ENCODE measurements around the gene TRAM2. TPM values are rescaled to one million over a fixed set of nuclear protein-coding genes. Genes with fewer than 3 reads are reported as not detected.

The TRAM2 gene
- total and polyA plus RNA-seq, 9 of the 15 experiments (the other 6 are each of a cell fraction or from before 2014, with no cell fraction given): 2.6 to 13.3 (median 8.9) TPM

GRCh38 chr6:52526634-52527033 lies 50.2 kb downstream of the TRAM2 start:
- in situ Hi-C loops (cut with MboI) (no loop called here), intact Hi-C loops (cut with micrococcal nuclease) (no loop called here)
- Histone ChIP-seq H2AFZ (ENCODE audit: low read depth, low read length) (no peak overlapping the region), H3K9me3 (replicated peaks; ENCODE audit: control insufficient read depth, insufficient read depth, low read depth, low read length) (no peaks in the 10 kb centered on the region), H4K20me1 (replicated peaks; ENCODE audit: control insufficient read depth, insufficient read depth, low read length) (no peaks in the 10 kb centered on the region), H3K79me2 (ENCODE audit: control insufficient read depth, insufficient read depth, low read length) (no peaks in the 10 kb centered on the region), H3K9me1 (ENCODE audit: control insufficient read depth, insufficient read depth, low read length) (no peaks in the 10 kb centered on the region), H3K4me1 (replicated peaks in 1 of 2; ENCODE audit: control insufficient read depth in 2 of 2, insufficient read depth in 2 of 2, low read length in 2 of 2) (peaks cover 8 to 18% of the 10 kb centered on the region in 2 experiments; a peak in 4 of 5 replicates), H3K4me2 (ENCODE audit: insufficient read depth, low read length) (no peak overlapping the region), H3K27me3 (ENCODE audit: control insufficient read depth in 2 of 2, insufficient read depth in 2 of 2, low read length in 2 of 2) (no peaks in the 10 kb centered on the region), H3K9ac (ENCODE audit: insufficient read depth in 1 of 2, low read depth in 2 of 2, low read length in 2 of 2) (no peak overlapping the region), H3K27ac (ENCODE audit: extremely low read depth, low read depth, low read length) (no peak overlapping the region), H3K36me3 (ENCODE audit: control insufficient read depth, insufficient read depth, low read length) (no peaks in the 10 kb centered on the region), H3K4me3 (no peak overlapping the region)
- no peak for TF ChIP-seq CTBP1 (IDR thresholded peaks at IDR 0.05; ENCODE audit: borderline replicate concordance)
- no peak for TF ChIP-seq IRF1 (CRISPR knock-in tag; IDR thresholded peaks at IDR 0.05; ENCODE audit: borderline replicate concordance)
- no peak for TF ChIP-seq MTA1 (IDR thresholded peaks at IDR 0.05; ENCODE audit: borderline replicate concordance)
- no peak for TF ChIP-seq ZC3H8 (IDR thresholded peaks at IDR 0.05)
- no peak for TF ChIP-seq MTF1 (CRISPR knock-in tag; IDR thresholded peaks at IDR 0.05; ENCODE audit: borderline replicate concordance)
- TF ChIP-seq, protein P1, sequence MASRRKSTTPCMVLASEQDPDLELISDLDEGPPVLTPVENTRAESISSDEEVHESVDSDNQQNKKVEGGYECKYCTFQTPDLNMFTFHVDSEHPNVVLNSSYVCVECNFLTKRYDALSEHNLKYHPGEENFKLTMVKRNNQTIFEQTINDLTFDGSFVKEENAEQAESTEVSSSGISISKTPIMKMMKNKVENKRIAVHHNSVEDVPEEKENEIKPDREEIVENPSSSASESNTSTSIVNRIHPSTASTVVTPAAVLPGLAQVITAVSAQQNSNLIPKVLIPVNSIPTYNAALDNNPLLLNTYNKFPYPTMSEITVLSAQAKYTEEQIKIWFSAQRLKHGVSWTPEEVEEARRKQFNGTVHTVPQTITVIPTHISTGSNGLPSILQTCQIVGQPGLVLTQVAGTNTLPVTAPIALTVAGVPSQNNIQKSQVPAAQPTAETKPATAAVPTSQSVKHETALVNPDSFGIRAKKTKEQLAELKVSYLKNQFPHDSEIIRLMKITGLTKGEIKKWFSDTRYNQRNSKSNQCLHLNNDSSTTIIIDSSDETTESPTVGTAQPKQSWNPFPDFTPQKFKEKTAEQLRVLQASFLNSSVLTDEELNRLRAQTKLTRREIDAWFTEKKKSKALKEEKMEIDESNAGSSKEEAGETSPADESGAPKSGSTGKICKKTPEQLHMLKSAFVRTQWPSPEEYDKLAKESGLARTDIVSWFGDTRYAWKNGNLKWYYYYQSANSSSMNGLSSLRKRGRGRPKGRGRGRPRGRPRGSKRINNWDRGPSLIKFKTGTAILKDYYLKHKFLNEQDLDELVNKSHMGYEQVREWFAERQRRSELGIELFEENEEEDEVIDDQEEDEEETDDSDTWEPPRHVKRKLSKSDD (conservative IDR thresholded peaks at IDR 0.05; ENCODE audit: low read length): no peak
- TF ChIP-seq KHSRP (IDR thresholded peaks at IDR 0.05): no peak
- TF ChIP-seq PCBP2 (IDR thresholded peaks at IDR 0.05; ENCODE audit: low read depth, low read length, poor library complexity, severe bottlenecking): no peak
- TF ChIP-seq PKNOX1 (IDR thresholded peaks at IDR 0.05): no peak
- POLR2A ChIA-PET: interaction anchor here (0.6 to 0.7 kb wide), 3 partner anchors 10 to 101 kb away, joined by 3 read pairs; no protein-coding TSS in a partner anchor
- 72% methylated on average over 4 of the region's 4 CpGs for WGBS (ENCODE audit: insufficient coverage, low coverage, missing lambda C conversion rate)
- no peak for FAIRE-seq
- CTCF ChIA-PET (ENCODE audit: low intra/inter-chr PET ratio): no interaction called here
- no peak for DNase-seq (ENCODE audit: extremely low read depth in 1 of 4, low spot score in 3 of 4)
- ATAC-seq: no peak
- BruUV-seq (replicated peaks): no TSS peak
